ENCODE results near the gene USP47. TPM values are rescaled to one million over a fixed set of nuclear protein-coding genes. Genes with fewer than 3 reads are reported as not detected.

USP47 gene
- total RNA-seq, 1 experiment from 2014 or later, result 98.7 TPM

DNA sequence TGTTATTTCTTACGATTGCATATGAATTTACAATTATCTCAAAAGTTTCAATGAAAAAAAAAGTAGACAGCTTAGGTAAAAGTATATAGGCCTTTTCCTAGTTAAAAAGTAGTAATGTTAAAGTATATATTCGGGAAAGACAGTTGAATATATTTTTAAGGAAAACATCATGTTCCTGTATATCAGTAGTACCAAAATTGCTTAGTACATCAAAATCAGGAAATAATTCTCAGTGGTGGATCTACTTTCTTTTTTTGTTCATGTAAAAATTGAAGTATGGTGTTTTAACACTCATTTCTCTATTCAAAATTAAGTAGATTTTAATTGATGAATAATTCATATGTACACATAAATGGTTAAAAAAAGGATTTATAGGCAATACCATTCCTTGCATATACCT, 73.9 kb downstream of the USP47 start:
- no peaks in the 10 kb centered on the region for H3K9me3 ChIP-seq (replicated peaks)
- H3K27me3 ChIP-seq, result no peaks in the 10 kb centered on the region
- H3K27ac ChIP-seq, result no peak overlapping the region
- peaks cover 30% of the 10 kb centered on the region for H3K4me1 ChIP-seq
- no peak overlapping the region for H3K4me3 ChIP-seq
- H3K36me3 ChIP-seq, result peaks cover 28% of the 10 kb centered on the region
- no peak for DNase-seq

DNA sequence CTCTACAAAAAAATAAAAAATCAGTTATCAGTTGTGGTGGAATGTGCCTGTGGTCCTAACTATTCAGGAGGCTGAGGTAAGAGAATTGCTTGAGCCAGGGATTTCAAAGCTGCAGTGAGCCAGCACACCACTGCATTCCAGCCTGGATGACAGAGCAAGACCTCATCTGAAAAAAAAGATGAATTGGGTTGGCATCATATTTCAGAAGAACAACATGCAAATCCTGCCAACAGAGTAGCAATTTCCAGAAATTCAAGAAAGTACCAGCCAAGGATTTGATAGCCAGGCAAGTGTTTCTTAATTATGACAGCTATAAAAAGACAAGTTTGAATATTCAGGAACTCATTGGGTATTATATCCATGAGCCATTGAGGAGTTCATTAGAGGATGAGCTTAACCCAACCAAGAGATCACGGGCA, 75.2 kb downstream of the USP47 start:
- no peaks in the 10 kb centered on the region for H3K9me3 ChIP-seq (replicated peaks)
- H3K27ac ChIP-seq, result peak overlapping the region; percentile 11; the same call in 1 of the 2 replicates
- peak; percentile 48 to 52 for DNase-seq
- no peak overlapping the region for H3K4me3 ChIP-seq
- H3K27me3 ChIP-seq, result no peaks in the 10 kb centered on the region
- peaks cover 19% of the 10 kb centered on the region for H3K4me1 ChIP-seq
- peaks cover 30% of the 10 kb centered on the region for H3K36me3 ChIP-seq

DNA sequence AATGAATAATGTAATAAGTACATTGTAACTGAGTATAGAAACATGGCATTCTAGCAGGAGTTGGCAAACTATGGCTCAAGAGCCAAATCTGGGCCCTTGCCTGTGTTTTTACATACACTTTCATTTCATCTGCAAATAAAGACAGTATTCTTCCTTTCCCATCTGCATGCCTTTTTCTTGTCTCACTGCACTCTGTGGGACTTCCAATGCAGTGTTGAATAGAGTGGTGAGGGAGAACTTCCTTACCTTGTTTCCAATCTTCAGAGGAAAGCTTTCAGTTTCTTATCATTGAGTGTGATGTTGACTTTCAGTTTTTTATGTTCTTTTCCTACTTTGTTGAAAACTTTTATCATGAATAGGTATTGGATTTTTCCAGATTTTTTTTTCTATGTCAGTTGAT, 82.1 kb downstream of the USP47 start:
- no peaks in the 10 kb centered on the region for H3K27me3 ChIP-seq
- DNase-seq, result no peak
- H3K4me1 ChIP-seq, result no peaks in the 10 kb centered on the region
- H3K27ac ChIP-seq, result no peak overlapping the region
- no peaks in the 10 kb centered on the region; the same call in none of the 2 replicates for H3K9me3 ChIP-seq (replicated peaks)
- no peak overlapping the region for H3K4me3 ChIP-seq
- H3K36me3 ChIP-seq, result peaks cover 60% of the 10 kb centered on the region

DNA sequence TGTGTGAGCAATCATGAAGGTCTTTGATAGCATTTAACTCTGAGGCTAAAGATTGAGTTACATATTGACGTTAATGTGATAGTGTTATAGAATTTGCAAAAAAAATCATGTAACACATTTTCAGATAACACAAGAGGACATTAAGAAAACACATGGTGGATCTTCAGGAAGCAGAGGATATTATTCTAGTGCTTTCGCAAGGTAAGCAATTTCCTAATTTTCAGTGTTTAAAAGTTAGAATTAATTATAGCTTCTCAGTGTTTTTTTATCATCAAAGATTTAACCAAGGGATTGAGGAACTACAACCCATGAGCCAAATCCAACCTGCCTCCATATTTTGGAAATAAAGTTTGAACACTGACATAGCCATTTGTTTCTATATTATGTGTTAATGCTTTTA, 88.1 kb downstream of the USP47 start:
- no peak for DNase-seq
- Histone ChIP-seq H3K27me3 (no peaks in the 10 kb centered on the region), H3K9me3 (replicated peaks) (no peaks in the 10 kb centered on the region; the same call in none of the 2 replicates), H3K4me3 (no peak overlapping the region), H3K4me1 (no peaks in the 10 kb centered on the region), H3K36me3 (peaks cover 56% of the 10 kb centered on the region), H3K27ac (no peak overlapping the region)

DNA sequence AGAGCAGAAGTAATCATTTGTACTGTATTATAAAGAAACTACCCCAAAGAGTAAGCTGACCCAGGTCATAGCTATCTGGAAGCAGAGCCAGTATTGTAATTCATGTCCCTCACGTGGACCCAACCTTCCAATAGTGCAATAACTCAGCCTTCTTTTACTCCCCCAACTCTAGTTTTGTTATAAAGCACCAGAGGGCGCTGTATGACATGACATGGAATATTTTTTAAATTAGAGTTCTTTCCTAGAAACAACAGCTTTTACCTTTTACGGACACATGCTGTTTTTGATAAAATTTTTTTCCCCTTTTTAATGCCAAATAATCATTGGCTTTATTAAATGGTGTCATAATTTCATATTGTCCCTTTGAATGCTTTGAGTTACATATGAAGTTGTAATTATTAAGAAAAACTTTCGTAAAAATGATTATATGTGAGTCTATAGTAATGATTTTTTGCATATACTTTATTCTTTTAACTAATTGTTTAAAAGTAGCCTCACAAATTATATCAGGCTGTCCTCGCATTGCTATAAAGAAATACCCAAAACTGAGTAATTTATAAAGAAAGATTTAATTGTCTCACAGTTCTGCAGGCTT, 89.8 kb downstream of the USP47 start:
- Histone ChIP-seq H3K36me3 (peaks cover 55% of the 10 kb centered on the region), H3K9me3 (replicated peaks) (no peaks in the 10 kb centered on the region; the same call in none of the 2 replicates), H3K4me1 (no peaks in the 10 kb centered on the region), H3K4me3 (no peak overlapping the region), H3K27me3 (no peaks in the 10 kb centered on the region), H3K27ac (no peak overlapping the region)
- peak; percentile 20 to 71 for DNase-seq

DNA sequence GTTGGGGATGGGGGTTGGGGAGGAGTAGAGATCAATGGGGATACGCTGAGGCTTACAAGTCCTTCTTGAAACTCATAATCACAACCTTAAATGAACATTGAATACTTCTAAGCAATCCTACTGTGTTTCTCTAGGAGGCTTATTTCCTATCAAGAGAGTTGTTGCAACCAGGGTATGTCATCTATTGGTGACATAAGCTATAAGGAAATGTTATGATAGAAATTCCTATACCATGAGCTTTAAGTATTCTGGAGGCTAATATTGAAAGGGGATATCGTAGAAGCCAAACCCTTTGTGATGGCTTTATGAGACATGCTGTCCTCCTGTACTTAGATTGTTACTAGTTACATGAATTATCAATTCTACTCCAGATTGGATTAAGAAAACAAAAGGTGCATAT, 93.8 kb downstream of the USP47 start:
- H3K27me3 ChIP-seq, result no peaks in the 10 kb centered on the region
- H3K4me1 ChIP-seq, result no peaks in the 10 kb centered on the region
- H3K4me3 ChIP-seq, result no peak overlapping the region
- DNase-seq, result no peak
- H3K9me3 ChIP-seq (replicated peaks), result no peaks in the 10 kb centered on the region
- H3K27ac ChIP-seq, result no peak overlapping the region
- peaks cover 65% of the 10 kb centered on the region for H3K36me3 ChIP-seq

DNA sequence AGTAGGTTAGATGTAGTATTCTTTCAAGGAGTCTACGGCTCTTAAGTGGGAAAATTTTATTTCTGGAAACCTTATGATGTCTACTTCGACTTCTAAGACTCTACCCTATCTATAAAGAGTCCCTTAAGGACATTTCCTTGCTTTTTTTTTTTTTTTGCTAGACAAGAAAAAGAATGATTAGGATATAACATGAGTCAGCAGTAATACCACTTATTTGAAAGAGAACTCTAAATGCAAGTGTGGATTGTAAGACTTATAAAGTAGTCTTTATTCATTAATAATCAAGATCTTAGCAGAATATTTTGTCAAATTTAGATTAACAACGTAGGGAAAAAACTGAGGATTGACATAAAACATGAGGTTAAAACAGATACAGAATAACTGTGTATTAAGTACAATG, 95.7 kb downstream of the USP47 start:
- no peaks in the 10 kb centered on the region for H3K4me1 ChIP-seq
- no peak for DNase-seq
- H3K36me3 ChIP-seq, result peaks cover 71% of the 10 kb centered on the region
- H3K9me3 ChIP-seq (replicated peaks), result no peaks in the 10 kb centered on the region
- H3K27me3 ChIP-seq, result no peaks in the 10 kb centered on the region
- H3K27ac ChIP-seq, result no peak overlapping the region
- no peak overlapping the region for H3K4me3 ChIP-seq

DNA sequence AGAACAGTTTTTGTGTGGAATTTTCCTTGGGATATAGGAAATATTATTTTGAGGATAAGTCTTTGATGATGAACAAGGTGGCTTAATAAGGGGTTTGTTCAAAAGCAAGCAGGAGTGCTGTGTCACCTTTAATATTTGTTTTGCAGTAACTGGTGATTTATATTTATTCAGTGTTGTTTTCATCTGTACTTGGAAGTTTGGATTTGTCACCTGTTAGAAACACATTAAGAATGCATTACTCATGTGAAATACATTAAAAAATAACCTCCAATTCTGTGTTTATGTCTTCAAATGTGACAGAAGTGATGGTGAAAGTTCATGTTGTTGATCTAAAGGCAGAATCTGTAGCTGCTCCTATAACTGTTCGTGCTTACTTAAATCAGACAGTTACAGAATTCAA, 96.2 kb downstream of the USP47 start:
- Histone ChIP-seq H3K4me1 (no peaks in the 10 kb centered on the region), H3K4me3 (no peak overlapping the region), H3K27me3 (no peaks in the 10 kb centered on the region), H3K27ac (no peak overlapping the region), H3K36me3 (peaks cover 74% of the 10 kb centered on the region), H3K9me3 (replicated peaks) (no peaks in the 10 kb centered on the region)
- DNase-seq, result no peak

DNA sequence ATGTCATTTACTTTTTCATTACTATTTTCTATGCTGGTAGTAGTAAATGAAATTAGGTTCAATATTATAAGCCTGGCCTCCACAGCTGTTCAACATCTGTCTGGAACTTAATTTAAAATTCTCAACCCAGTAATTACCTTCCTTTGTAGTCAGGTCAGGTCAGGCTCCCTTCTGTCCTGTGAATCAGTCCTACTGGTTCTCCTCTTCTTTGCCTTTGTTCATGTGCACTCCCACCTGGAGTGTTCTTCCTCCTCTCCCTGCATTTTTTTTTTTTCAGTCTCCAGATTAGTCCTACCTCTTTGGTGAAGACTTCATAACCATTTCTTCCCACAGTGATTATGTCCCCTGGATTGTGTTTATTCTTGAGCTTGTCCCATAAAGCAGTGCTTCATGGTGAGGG, 98.8 kb downstream of the USP47 start:
- DNase-seq, result no peak
- no peaks in the 10 kb centered on the region for H3K4me1 ChIP-seq
- peaks cover 75% of the 10 kb centered on the region for H3K36me3 ChIP-seq
- no peaks in the 10 kb centered on the region for H3K9me3 ChIP-seq (replicated peaks)
- no peak overlapping the region for H3K27ac ChIP-seq
- no peaks in the 10 kb centered on the region for H3K27me3 ChIP-seq
- no peak overlapping the region for H3K4me3 ChIP-seq

DNA sequence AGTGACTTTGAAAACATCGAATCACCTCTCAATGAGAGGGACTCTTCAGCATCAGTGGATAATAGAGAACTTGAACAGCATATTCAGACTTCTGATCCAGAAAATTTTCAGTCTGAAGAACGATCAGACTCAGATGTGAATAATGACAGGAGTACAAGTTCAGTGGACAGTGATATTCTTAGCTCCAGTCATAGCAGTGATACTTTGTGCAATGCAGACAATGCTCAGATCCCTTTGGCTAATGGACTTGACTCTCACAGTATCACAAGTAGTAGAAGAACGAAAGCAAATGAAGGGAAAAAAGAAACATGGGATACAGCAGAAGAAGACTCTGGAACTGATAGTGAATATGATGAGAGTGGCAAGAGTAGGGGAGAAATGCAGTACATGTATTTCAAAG, 100.9 kb downstream of the USP47 start:
- no peak overlapping the region for H3K27ac ChIP-seq
- H3K4me1 ChIP-seq, result no peaks in the 10 kb centered on the region
- peaks cover 80% of the 10 kb centered on the region for H3K36me3 ChIP-seq
- H3K27me3 ChIP-seq, result no peaks in the 10 kb centered on the region
- DNase-seq, result no peak
- no peaks in the 10 kb centered on the region for H3K9me3 ChIP-seq (replicated peaks)
- H3K4me3 ChIP-seq, result no peak overlapping the region

DNA sequence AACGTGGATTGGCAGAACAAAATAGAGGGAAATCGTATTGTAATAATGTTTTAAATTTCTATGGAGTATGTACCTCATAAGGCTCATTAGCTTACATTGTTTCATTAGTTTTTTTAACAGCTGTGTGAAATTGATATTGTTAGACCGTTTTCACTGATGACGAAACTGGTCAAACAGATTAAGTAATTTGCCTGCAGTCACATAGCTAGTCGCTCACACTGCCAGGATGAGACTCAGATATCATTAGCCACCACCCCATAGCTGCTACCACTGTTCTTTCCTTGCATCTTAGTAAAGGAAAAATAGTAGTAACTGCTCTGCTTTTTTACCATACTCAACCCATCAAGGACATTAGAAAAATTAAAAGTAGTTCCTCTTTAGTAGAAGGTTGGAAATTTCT, 102.7 kb downstream of the USP47 start:
- no peaks in the 10 kb centered on the region for H3K9me3 ChIP-seq (replicated peaks)
- no peak for DNase-seq
- H3K27me3 ChIP-seq, result no peaks in the 10 kb centered on the region
- H3K4me1 ChIP-seq, result no peaks in the 10 kb centered on the region
- peaks cover 72% of the 10 kb centered on the region for H3K36me3 ChIP-seq
- no peak overlapping the region for H3K27ac ChIP-seq
- H3K4me3 ChIP-seq, result no peak overlapping the region

DNA sequence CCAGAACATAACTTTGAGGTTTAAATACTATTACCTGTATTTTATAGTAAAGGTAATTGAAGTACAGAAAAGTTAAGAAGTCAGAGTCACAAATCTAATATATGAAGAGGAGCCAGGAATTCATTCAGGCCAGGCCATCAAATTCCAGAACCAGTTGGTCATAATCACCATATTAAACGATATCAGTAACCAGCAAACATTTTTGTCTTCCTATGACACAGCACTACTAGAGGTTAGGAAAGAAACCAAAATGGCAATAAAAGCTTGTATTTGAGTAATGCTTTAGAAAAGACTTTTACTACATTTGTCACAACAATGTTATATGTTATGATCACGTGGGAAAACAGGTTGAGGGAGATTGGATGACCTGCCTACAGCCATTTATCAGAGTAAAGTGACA, 104.4 kb downstream of the USP47 start:
- Histone ChIP-seq H3K27ac (no peak overlapping the region), H3K27me3 (no peaks in the 10 kb centered on the region), H3K36me3 (peaks cover 77% of the 10 kb centered on the region), H3K4me3 (no peak overlapping the region), H3K4me1 (no peaks in the 10 kb centered on the region), H3K9me3 (replicated peaks) (no peaks in the 10 kb centered on the region)
- no peak for DNase-seq

DNA sequence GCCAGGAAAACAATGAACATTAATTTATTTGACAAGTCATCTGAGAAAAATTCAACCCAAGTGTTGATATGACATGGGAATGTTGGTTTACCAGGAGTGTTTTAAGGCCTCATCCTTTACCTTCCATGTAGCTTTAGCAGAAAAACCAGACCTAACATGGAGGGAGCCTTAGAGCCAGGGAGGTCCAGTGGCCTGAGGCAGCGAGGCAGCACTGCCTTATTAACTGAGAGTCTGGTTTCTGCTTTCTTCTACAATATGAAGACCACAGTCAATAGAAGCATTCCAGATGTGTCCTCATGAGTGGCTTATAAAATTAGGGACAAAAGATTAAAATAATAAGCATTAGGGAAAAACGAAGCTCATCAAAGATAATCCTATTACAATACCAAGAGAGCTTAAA, 105.1 kb downstream of the USP47 start:
- Histone ChIP-seq H3K4me1 (no peaks in the 10 kb centered on the region), H3K27me3 (no peaks in the 10 kb centered on the region), H3K9me3 (replicated peaks) (no peaks in the 10 kb centered on the region), H3K4me3 (no peak overlapping the region), H3K36me3 (peaks cover 75% of the 10 kb centered on the region), H3K27ac (no peak overlapping the region)
- no peak for DNase-seq

DNA sequence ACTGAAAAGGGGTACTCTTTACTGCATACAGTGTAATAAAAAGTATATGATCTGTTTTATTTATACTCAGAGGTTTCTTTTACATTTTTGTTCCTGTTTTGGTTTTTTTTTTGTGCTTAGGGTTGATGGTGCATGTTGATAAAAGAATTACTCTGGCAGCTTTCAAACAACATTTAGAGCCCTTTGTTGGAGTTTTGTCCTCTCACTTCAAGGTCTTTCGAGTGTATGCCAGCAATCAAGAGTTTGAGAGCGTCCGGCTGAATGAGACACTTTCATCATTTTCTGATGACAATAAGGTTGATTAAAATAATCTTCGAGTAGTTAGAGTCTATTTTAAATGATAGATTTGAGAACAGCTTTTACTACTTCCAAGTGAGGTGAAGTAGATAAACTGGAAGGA, 106.1 kb downstream of the USP47 start:
- Histone ChIP-seq H3K4me3 (no peak overlapping the region), H3K27ac (no peak overlapping the region), H3K9me3 (replicated peaks) (no peaks in the 10 kb centered on the region), H3K4me1 (no peaks in the 10 kb centered on the region), H3K36me3 (peaks cover 68% of the 10 kb centered on the region), H3K27me3 (no peaks in the 10 kb centered on the region)
- DNase-seq, result no peak

DNA sequence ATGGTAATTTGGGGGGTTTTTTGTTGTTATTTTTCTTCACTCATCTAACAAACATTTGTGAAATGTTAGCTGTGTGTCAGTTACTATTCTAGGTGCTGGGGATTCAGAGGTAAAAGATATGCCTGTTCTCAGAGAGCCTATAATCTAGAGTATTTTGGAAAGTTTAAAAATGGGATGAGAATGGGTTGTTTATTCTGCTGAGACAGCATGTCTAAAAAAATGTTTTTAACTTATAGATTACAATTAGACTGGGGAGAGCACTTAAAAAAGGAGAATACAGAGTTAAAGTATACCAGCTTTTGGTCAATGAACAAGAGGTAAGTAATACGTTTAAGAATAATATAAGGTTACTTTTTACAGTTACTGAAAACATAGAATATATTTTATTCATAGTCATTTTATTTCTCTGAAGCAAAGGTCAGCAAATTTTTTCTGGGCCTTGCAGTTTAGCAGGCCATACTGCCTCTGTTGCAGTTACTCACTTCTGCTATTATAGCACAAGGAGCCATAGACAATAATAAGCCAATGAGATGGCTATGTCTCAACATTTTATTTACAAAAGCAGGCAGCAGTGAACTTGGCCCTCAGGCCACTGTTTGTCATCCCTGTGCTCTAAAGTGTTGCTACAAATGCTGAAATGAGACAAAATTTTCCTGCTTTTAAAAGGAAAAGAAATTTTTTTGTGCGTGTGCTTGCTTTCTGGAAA, 106.6 kb downstream of the USP47 start:
- H3K27me3 ChIP-seq, result no peaks in the 10 kb centered on the region
- H3K36me3 ChIP-seq, result peaks cover 68% of the 10 kb centered on the region
- DNase-seq, result no peak
- H3K27ac ChIP-seq, result no peak overlapping the region
- H3K9me3 ChIP-seq (replicated peaks), result no peaks in the 10 kb centered on the region
- H3K4me1 ChIP-seq, result no peaks in the 10 kb centered on the region
- no peak overlapping the region for H3K4me3 ChIP-seq

DNA sequence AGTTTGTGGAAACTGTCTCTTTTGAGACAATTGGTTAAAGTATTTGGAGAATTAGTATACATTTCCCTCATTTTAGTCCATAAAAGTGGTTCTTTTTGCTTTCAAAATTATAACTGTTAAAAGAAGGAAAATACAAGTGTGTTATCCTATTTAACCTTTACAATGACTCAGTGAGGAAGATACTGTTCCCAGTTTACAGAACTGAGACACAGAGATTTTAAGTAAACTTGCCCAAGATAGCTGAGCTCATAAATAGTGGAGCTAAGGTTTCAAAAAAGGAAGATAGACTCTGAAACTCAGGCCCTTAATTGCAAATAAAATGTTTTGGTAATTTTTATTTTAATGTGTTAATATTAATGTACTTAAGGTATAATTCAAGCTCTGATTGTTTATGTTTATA, 107.7 kb downstream of the USP47 start:
- DNase-seq, result no peak
- peaks cover 68% of the 10 kb centered on the region for H3K36me3 ChIP-seq

More for the DNA sequence above, 107.7 kb downstream of the USP47 start:
- no peak overlapping the region for H3K27ac ChIP-seq
- H3K4me3 ChIP-seq, result no peak overlapping the region
- no peaks in the 10 kb centered on the region for H3K4me1 ChIP-seq
- H3K9me3 ChIP-seq (replicated peaks), result no peaks in the 10 kb centered on the region
- H3K27me3 ChIP-seq, result no peaks in the 10 kb centered on the region
